H9 (cell line): Measurements from ENCODE around the gene GPR183. TPM values are rescaled to one million over a fixed set of nuclear protein-coding genes. Genes with fewer than 3 reads are reported as not detected.

Experiments used
- DNase-seq: peaks from one replicate; pipeline ENCODE4 v3.0.0-alpha.2; 2017
- H2AFZ ChIP-seq: one replicate; pipeline ENCODE4 v1.6.1; 2013; ENCODE audit warnings: mild to moderate bottlenecking, low read length, control low read depth, moderate library complexity
- H2AK5ac ChIP-seq: 2 replicates; pipeline ENCODE4 v1.6.1; 2013; ENCODE audit warnings: low read length, control low read depth, mixed read lengths; ENCODE audit not compliant: insufficient read length
- H2BK120ac ChIP-seq: one replicate; pipeline ENCODE4 v1.6.1; 2013; ENCODE audit warnings: low read depth, mild to moderate bottlenecking, low read length, control low read depth, inconsistent platforms; ENCODE audit not compliant: poor library complexity, severe bottlenecking
- H2BK12ac ChIP-seq: 2 replicates; pipeline ENCODE4 v1.6.1; 2013; ENCODE audit warnings: low read length, control low read depth, mixed read lengths, low read depth; ENCODE audit not compliant: insufficient read length
- H2BK15ac ChIP-seq: 2 replicates; pipeline ENCODE4 v1.6.1; 2013; ENCODE audit warnings: low read depth, low read length, control low read depth
- H2BK20ac ChIP-seq: one replicate; pipeline ENCODE4 v1.6.1; 2013; ENCODE audit warnings: low read depth, mild to moderate bottlenecking, low read length, control low read depth, inconsistent platforms; ENCODE audit not compliant: poor library complexity, severe bottlenecking
- H2BK5ac ChIP-seq: 2 replicates; pipeline ENCODE4 v1.6.1; 2013; ENCODE audit warnings: low read length, control low read depth, mixed read lengths; ENCODE audit not compliant: insufficient read length
- H3K14ac ChIP-seq: 2 replicates; pipeline ENCODE4 v1.6.1; 2013; ENCODE audit warnings: low read length, control low read depth; ENCODE audit not compliant: insufficient read depth
- H3K18ac ChIP-seq: 2 replicates; pipeline ENCODE4 v1.6.1; 2013; ENCODE audit warnings: low read depth, mild to moderate bottlenecking, mixed read lengths, low read length, control low read depth; ENCODE audit not compliant: insufficient read length
- H3K23ac ChIP-seq: 2 replicates; pipeline ENCODE4 v1.6.1; 2013; ENCODE audit warnings: low read length, control low read depth, mixed read lengths, low read depth; ENCODE audit not compliant: insufficient read length
- H3K23me2 ChIP-seq: 2 replicates; pipeline ENCODE4 v1.6.1; 2013; ENCODE audit warnings: low read depth, mild to moderate bottlenecking, mixed read lengths, low read length, control low read depth; ENCODE audit not compliant: insufficient read length, poor library complexity, severe bottlenecking
- H3K27ac ChIP-seq: 2 replicates; pipeline ENCODE4 v1.5.1; 2013; ENCODE audit warnings: low read length, control low read depth, mixed read lengths, low read depth; ENCODE audit not compliant: insufficient read length
- H3K27me3 ChIP-seq: 2 replicates; pipeline ENCODE4 v1.6.1; 2013; ENCODE audit warnings: low read length, control low read depth, inconsistent platforms; ENCODE audit not compliant: insufficient read depth
- H3K4ac ChIP-seq: 2 replicates; pipeline ENCODE4 v1.6.1; 2013; ENCODE audit warnings: low read depth, mild to moderate bottlenecking, control low read depth, inconsistent platforms, low read length, moderate library complexity
- H3K4me1 ChIP-seq: 2 replicates; pipeline ENCODE4 v1.6.1; 2013; ENCODE audit warnings: low read length, control low read depth, inconsistent platforms; ENCODE audit not compliant: insufficient read depth
- H3K4me2 ChIP-seq: 2 replicates; pipeline ENCODE4 v1.6.1; 2013; ENCODE audit warnings: low read length, control low read depth, mixed read lengths; ENCODE audit not compliant: insufficient read length, insufficient read depth
- H3K56ac ChIP-seq: 2 replicates; pipeline ENCODE4 v1.6.1; 2013; ENCODE audit warnings: low read depth, mild to moderate bottlenecking, mixed read lengths, low read length, control low read depth; ENCODE audit not compliant: insufficient read length
- H3K79me1 ChIP-seq: 2 replicates; pipeline ENCODE4 v1.6.1; 2013; ENCODE audit warnings: low read depth, mild to moderate bottlenecking, moderate library complexity, low read length, control low read depth, inconsistent platforms; ENCODE audit not compliant: insufficient read depth, poor library complexity, severe bottlenecking
- H3K79me2 ChIP-seq: 2 replicates; pipeline ENCODE4 v1.6.1; 2013; ENCODE audit warnings: low read length, control low read depth, inconsistent platforms; ENCODE audit not compliant: insufficient read depth
- H3K9ac ChIP-seq: 2 replicates; pipeline ENCODE4 v1.6.1; 2013; ENCODE audit warnings: low read length, control low read depth, mixed read lengths; ENCODE audit not compliant: insufficient read length; ENCODE audit errors: extremely low read depth
- H3K9me3 ChIP-seq: one replicate; pipeline ENCODE4 v1.6.1; 2013; ENCODE audit warnings: low read depth, low read length, inconsistent platforms; ENCODE audit not compliant: control insufficient read depth
- H3T11ph ChIP-seq: one replicate; pipeline ENCODE4 v1.6.1; 2013; ENCODE audit warnings: mild to moderate bottlenecking, low read length, control low read depth, inconsistent platforms
- H4K20me1 ChIP-seq: one replicate; pipeline ENCODE4 v1.6.1; 2013; ENCODE audit not compliant: control insufficient read depth, insufficient read length, insufficient read depth
- H4K5ac ChIP-seq: 2 replicates; pipeline ENCODE4 v1.6.1; 2013; ENCODE audit warnings: low read depth, mild to moderate bottlenecking, mixed read lengths, low read length, control low read depth; ENCODE audit not compliant: insufficient read length
- H4K8ac ChIP-seq: replicated peaks from 2 replicates; pipeline ENCODE4 v1.6.1; 2013; ENCODE audit warnings: low read length, control low read depth, mixed read lengths, low read depth; ENCODE audit not compliant: insufficient read length
- H4K91ac ChIP-seq: 2 replicates; pipeline ENCODE4 v1.6.1; 2013; ENCODE audit warnings: low read depth, mild to moderate bottlenecking, moderate library complexity, mixed read lengths, low read length, control low read depth; ENCODE audit not compliant: insufficient read length
- H3K27ac Mint-ChIP-seq, 3 experiments: 2 replicates in 2 of 3; 3 replicates in 1 of 3; pipeline ENCODE4 v1.8.0; 2020 to 2021; ENCODE audit warnings: mixed read lengths in 3 of 3, mild to moderate bottlenecking in 1 of 3, moderate library complexity in 1 of 3
- H3K27me3 Mint-ChIP-seq: 2 replicates; pipeline ENCODE4 v1.8.0; 2021; ENCODE audit warnings: low read depth, mild to moderate bottlenecking, moderate library complexity, mixed read lengths
- H3K36me3 Mint-ChIP-seq, 3 experiments: 2 replicates in 2 of 3; 3 replicates in 1 of 3; pipeline ENCODE4 v1.8.0; 2020 to 2021; ENCODE audit warnings: low read depth in 3 of 3, mixed read lengths in 3 of 3; ENCODE audit not compliant: insufficient read depth in 1 of 3
- H3K4me1 Mint-ChIP-seq, 2 experiments: 2 replicates each; pipeline ENCODE4 v1.8.0; 2020; ENCODE audit warnings: mixed read lengths in 2 of 2
- H3K4me3 Mint-ChIP-seq, 2 experiments: 2 replicates in 1 of 2; 3 replicates in 1 of 2; pipeline ENCODE4 v1.8.0; 2020 to 2021; ENCODE audit warnings: mild to moderate bottlenecking in 2 of 2, mixed read lengths in 2 of 2, moderate library complexity in 1 of 2
- H3K9me3 Mint-ChIP-seq, 2 experiments: 2 replicates in 1 of 2; 3 replicates in 1 of 2; pipeline ENCODE4 v1.8.0; 2020; ENCODE audit warnings: mild to moderate bottlenecking in 2 of 2, mixed read lengths in 2 of 2, moderate library complexity in 1 of 2
- WGBS: extraction: QIAGEN DNeasy Blood & Tissue Kit; methylation state at CpG from one replicate; pipeline ENCODE4 v1.1.7; 2013; ENCODE audit warnings: missing lambda C conversion rate, low lambda C conversion rate, mixed read lengths; ENCODE audit not compliant: insufficient read length; ENCODE audit errors: extremely low coverage; 5-methylcytosine and 5-hydroxymethylcytosine counted together
- total RNA-seq: library from RNA; stranded (reverse); gene quantifications from 2 replicates; pipeline ENCODE4 v1.2.1, GENCODE V29; 2021
- TF ChIP-seq, protein P1 (sequence below): fragments of 200-600 bp; sonication (generic); conservative IDR thresholded peaks from 3 replicates; pipeline ENCODE4 v1.8.0; 2021; ENCODE audit warnings: antibody characterized with exemption, mild to moderate bottlenecking

The GPR183 gene
- total RNA-seq, 1 experiment from 2014 or later = not detected

DNA sequence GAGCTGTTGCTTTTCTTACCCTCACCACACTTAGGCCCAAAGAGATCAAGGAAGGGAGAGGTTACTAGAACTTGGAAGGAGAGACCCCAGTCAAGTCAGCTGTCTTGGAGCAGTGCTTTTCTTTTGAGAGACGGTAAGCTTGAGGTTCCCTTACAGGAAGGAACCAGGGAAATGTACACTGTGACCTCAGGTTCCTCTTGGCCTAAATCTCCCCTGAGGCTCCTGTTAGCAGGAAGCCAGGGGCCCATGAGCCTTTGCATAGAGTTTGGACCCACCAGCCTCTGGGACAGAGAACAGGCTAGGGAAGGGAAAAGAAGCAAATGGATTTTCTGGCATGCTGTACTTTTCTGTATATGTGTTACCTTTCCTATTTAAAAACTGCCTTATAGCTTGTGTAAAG lies 43.1 kb downstream of the GPR183 start:
- no peaks in the 10 kb centered on the region for H3K79me2 ChIP-seq
- H4K91ac ChIP-seq = no peak overlapping the region
- no CpG with 5 or more reads among the region's 1 CpG for whole genome bisulfite sequencing
- H3T11ph ChIP-seq = no peak overlapping the region
- H2BK15ac ChIP-seq = no peak overlapping the region
- H3K23ac ChIP-seq = no peak overlapping the region
- peaks cover 3 to 7% of the 10 kb centered on the region in 2 experiments; a peak in 2 of 4 replicates for H3K4me1 Mint-ChIP-seq
- H3K4me2 ChIP-seq = no peak overlapping the region
- H2BK12ac ChIP-seq = no peak overlapping the region
- H2AK5ac ChIP-seq = no peak overlapping the region
- H3K18ac ChIP-seq = no peak overlapping the region
- H3K79me1 ChIP-seq = no peaks in the 10 kb centered on the region
- H2BK120ac ChIP-seq = no peak overlapping the region
- no peak overlapping the region; a peak in 1 of 5 replicates for H3K4me3 Mint-ChIP-seq
- H3K23me2 ChIP-seq = no peaks in the 10 kb centered on the region
- no peak overlapping the region for H3K27ac ChIP-seq
- no peak for DNase-seq
- no peak overlapping the region for H3K56ac ChIP-seq
- H3K4me1 ChIP-seq = no peaks in the 10 kb centered on the region
- H3K27me3 ChIP-seq = no peaks in the 10 kb centered on the region
- H2BK5ac ChIP-seq = no peak overlapping the region
- no peaks in the 10 kb centered on the region for H3K9me3 Mint-ChIP-seq
- peaks cover 0 to 3% (median 2%) of the 10 kb centered on the region in 3 experiments; a peak in 3 of 7 replicates for H3K36me3 Mint-ChIP-seq
- no peaks in the 10 kb centered on the region for H3K9me3 ChIP-seq
- H2BK20ac ChIP-seq = no peak overlapping the region
- H4K8ac ChIP-seq = no peak overlapping the region
- no peak overlapping the region for H3K4ac ChIP-seq
- no peaks in the 10 kb centered on the region; the same call in 1 of the 2 replicates for H3K27me3 Mint-ChIP-seq
- H3K14ac ChIP-seq = no peak overlapping the region
- TF ChIP-seq, protein P1, sequence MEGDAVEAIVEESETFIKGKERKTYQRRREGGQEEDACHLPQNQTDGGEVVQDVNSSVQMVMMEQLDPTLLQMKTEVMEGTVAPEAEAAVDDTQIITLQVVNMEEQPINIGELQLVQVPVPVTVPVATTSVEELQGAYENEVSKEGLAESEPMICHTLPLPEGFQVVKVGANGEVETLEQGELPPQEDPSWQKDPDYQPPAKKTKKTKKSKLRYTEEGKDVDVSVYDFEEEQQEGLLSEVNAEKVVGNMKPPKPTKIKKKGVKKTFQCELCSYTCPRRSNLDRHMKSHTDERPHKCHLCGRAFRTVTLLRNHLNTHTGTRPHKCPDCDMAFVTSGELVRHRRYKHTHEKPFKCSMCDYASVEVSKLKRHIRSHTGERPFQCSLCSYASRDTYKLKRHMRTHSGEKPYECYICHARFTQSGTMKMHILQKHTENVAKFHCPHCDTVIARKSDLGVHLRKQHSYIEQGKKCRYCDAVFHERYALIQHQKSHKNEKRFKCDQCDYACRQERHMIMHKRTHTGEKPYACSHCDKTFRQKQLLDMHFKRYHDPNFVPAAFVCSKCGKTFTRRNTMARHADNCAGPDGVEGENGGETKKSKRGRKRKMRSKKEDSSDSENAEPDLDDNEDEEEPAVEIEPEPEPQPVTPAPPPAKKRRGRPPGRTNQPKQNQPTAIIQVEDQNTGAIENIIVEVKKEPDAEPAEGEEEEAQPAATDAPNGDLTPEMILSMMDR = no peak
- H3K9ac ChIP-seq = no peak overlapping the region
- no peaks in the 10 kb centered on the region for H4K20me1 ChIP-seq
- H4K5ac ChIP-seq = no peak overlapping the region
- no peak overlapping the region for H2AFZ ChIP-seq
- peak overlapping the region in 1 of 3 experiments; percentile 60; a peak in 2 of 7 replicates for H3K27ac Mint-ChIP-seq
